GM08714 (cell line): ENCODE measurements around the gene ATP2A2.

Experiments used
- H3K4me3 ChIP-seq: fragments of 200-500 bp; sonication (Bioruptor generic); 2 replicates; pipeline ENCODE4 v1.5.1; 2014; ENCODE audit warnings: mild to moderate bottlenecking, low read length, inconsistent platforms
- ZNF274 ChIP-seq: IDR thresholded peaks from 2 replicates; pipeline ENCODE4 v1.6.1; 2012; ENCODE audit warnings: mild to moderate bottlenecking, low read depth, low read length

Gene ATP2A2

DNA sequence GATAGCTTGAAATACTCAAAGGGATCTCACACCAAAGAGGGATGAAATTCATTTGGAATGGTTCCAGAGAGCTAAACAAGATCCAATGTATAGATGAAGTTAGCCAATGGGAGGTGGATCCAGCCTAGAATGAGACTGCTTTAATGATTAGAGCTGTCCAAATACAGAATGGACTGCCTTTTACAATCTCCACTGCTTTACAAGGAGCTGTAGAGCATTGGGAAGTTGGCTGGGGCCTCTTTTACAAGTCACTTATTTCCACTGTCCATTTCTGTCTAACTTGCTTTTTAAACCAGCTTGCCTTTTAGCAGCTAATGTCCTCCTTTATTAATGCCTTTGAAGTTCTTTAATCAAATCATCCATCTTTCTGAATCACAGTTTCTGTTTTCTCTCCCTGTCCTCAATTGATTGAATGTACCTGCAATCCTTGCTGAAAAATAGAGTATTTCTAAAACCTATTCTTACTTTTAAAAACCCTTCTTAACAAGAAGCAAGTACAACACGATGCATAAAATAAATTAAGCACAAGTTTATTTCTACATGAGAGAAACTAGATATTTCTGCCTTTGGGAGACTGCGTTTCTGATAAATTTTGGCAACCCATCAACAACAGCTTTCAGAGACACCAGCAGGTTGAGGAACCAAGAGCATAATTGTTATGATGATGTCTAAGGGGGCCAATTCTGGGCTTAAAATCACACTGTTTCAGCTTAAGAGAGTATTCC is 3.4 kb upstream of the ATP2A2 start:
- no peak for TF ChIP-seq ZNF274
- no peak overlapping the region for H3K4me3 ChIP-seq

DNA sequence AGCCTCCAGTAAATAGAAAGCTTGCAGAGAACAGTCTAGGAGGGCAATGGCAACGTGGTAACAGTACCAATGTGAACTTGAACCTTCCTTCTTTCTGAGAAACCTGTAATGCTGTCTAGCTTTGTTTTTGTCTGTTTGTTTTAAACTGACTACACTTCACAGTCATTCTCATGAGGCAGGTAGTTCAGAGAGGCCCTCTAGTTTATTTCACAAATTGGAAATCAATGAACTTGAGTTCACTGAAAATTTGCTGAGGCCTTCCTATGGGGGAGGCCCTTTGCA is 2.9 kb upstream of the ATP2A2 start:
- H3K4me3 ChIP-seq = no peak overlapping the region
- no peak for TF ChIP-seq ZNF274

DNA sequence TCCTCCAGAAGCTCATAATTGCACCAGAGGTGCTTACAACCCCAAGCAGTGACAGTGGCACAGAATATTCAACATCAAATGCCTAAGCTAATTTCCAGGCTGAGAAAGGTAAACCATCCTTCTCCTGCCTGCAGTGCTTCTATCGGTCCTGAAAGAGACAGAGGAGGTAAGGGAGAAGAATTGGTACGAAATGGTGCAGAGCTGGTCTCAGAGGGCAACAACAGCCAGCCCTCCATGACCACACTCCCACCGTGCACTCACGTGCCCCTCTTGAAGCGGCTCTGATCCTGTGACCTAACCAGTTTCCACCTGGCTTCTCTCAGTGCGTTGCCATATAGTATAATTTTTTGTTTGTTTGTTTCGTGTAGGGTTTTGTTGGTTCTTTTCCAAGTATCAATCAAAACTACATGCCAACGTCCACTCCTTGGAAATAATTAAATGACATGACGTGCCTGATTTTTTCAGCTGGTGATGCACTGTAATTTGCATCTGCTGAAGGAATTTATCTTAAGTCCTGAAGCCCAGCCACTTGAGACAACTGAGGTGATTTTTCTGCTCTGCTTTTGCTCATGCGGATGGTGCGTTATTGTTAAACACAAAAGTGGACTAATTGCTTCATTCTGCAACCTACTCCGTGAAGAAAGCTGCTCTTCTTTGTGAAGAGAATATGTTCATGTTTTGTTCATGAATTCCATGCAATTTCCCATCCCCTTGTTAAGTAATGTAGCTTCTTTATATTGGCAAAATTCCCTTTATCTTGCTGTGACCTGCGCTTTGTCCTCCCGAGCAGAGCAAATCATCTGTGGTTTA is 1.3 kb upstream of the ATP2A2 start:
- peak overlapping the region; percentile 73; the same call in 1 of the 2 replicates for H3K4me3 ChIP-seq
- TF ChIP-seq ZNF274 = no peak

DNA sequence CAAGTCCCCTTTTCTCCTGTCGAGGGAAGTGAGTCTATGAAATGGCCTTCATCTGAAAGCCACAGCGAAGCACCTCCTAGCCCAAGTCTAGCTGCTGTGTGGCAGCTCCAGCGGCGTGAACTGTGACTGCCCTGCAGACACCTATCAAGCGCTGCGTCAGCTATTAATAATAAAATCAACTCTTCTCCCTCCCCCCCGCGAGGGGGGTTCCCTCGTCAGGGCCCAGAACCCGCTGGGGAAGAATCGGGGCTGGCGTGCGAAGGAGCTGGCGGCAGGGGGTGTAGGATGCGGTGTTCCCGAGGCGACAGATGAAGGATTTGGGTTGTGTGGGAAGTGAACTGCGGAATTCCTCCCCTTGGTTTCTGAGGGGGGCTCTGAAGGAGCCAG is 662 bp upstream of the ATP2A2 start:
- H3K4me3 ChIP-seq = peak overlapping the region; percentile 73; the same call in 1 of the 2 replicates
- no peak for TF ChIP-seq ZNF274

DNA sequence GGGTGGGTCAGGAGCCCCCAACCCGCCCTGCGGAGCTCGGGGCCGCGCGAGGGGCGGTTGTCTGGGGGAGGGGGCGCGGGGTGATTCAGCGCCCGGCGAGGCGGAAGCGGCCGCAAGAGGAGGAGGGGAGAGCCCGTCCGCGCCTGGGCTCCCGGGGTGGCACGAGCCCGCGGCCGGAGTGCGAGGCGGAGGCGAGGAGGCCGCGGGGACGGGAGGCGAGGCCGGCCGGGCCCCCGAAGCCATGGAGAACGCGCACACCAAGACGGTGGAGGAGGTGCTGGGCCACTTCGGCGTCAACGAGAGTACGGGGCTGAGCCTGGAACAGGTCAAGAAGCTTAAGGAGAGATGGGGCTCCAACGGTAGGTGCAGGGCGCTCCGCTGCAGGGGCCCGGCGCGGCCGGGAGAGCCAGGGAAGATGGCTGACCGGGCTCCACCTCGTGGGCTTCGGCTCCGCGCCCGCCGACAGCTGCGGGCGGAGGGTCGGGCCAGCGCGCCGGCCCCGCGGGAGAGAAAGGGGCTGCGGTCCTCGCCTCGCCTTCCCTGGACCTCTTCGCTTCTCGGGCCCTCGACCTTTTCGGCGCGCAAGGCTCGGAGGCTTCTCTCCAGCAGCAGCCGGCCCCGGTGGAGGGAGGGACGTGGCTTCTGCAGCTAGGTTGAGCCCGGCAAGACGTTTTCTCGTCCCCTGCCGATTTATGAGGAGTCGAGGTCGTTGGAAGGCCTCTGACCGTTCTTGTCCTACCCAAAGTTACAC is 677 bp downstream of the ATP2A2 start:
- peak overlapping the region; percentile 88 for H3K4me3 ChIP-seq
- no peak for TF ChIP-seq ZNF274

DNA sequence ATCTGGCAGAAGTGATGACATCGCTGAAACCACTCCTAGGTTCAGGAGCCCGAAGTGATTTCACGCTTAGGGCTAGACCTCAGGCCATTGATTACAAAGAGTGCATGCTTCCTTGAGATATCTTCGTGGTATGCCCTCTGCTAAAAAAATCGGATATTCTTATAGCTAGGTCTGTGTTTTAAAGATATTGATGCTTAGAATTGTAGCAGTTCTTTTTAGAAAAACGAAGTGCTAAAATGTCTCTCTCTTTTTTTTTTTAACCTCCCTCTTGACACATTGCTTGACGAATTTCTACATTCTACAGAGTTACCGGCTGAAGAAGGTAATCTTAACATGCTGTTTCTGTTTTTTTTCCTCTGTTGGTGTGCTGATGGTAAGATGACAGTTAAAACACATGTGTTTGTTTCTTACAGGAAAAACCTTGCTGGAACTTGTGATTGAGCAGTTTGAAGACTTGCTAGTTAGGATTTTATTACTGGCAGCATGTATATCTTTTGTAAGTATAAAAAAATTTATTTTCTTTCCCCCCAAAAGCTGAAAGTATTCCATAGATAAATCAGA is 1.3 kb downstream of the ATP2A2 start:
- TF ChIP-seq ZNF274 = no peak
- peak overlapping the region; percentile 88 for H3K4me3 ChIP-seq

DNA sequence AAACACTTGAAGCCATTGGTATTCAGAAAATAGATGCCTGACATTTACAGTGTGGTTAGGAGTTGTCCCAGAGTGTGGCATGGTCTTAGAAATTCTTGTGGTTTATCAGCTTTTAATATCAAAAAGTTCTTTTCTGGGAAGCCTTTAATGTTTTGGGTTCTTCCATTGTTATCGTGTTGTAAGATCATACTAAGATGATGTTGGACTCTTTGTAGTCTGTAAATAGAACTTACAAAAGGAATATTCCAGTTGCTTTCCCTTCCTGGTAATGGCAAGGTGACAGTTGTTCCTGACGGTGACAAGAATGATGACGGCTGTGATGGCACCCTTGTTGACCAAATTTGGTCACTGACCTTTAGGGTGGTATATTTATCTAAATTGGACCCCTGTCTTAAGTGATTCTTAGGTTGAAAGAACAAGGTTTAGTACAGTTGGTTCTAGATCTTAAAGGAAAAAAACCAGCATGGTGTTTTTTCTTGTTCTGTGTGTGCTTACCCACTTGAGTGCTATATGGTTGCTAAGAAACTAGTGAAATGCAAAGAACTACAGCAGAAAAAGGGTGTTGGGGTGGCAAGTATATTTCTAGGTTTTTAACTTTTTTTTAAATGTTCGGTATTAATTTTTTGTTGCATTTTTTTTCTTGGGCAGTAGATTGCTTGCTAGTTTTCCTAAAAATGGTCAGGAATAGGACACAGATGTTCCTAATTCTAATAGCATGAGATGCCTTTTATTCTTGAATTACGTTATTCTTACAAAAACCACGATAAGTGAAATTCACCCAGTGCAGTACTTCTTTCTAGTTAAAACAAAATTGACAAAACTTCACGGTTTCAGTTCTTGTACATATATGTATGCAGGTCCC is 2.1 kb downstream of the ATP2A2 start:
- TF ChIP-seq ZNF274 = no peak
- H3K4me3 ChIP-seq = peak overlapping the region; percentile 88

DNA sequence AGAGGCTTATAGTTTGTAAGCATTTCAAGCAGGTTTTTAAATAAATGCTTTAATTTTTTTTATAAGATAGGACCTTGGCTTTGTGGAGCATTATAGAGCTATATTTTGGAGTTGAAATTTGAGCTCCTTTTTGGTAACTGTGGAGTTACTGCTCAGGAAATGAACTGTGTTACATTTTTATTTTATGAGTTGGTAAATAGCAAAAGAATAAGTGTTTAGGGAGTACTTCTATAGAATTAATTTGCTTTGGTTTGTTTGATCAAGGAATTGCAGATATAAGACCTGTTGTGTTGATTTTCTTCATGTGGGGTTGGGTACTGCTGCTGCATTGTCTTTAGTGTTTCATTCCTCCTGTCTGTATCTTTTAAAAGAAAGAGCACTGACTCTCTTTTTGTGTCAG is 3.5 kb downstream of the ATP2A2 start:
- H3K4me3 ChIP-seq = peak overlapping the region; percentile 88; the same call in 1 of the 2 replicates

DNA sequence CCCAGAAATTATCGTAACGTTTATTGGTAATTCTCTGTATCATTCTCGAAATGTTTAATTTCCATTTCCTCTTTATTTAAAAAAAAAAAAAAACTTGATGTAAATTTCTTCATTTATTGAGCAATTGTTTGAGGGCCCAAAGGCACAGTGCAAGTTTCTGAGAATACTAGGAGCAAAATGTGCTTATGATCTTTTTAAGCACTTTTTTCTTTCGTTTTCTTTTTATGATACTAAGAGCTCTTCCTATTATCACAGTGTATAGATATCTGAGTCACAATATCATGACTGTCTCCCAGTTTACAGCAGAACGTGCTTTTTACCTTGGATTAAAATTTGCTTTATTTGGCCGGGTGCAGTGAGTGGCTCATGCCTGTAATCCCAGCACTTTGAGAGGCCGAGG is 5.6 kb downstream of the ATP2A2 start:
- no peak overlapping the region for H3K4me3 ChIP-seq
- no peak for TF ChIP-seq ZNF274

More for the DNA sequence above, 3.5 kb downstream of the ATP2A2 start:
- TF ChIP-seq ZNF274 = no peak

DNA sequence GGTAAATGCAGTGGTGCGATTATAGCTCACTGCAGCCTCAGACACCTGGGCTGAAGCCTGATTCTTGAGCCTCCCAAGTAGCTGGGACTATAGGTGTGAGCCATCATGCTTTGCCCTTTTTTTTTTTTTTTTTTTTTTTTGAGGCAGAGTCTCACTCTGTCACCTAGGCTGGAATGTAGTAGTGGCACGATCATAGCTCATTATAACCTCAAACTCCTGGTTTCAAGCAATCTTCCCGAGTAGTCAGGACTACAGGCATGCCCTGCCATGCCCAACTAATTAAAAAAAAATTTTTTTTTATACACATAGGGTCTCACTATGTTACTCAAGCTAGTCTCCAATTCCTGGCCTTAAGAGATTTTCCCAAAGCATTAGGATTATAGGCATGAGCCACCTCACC is 6.9 kb downstream of the ATP2A2 start:
- no peak overlapping the region for H3K4me3 ChIP-seq
- no peak for TF ChIP-seq ZNF274

DNA sequence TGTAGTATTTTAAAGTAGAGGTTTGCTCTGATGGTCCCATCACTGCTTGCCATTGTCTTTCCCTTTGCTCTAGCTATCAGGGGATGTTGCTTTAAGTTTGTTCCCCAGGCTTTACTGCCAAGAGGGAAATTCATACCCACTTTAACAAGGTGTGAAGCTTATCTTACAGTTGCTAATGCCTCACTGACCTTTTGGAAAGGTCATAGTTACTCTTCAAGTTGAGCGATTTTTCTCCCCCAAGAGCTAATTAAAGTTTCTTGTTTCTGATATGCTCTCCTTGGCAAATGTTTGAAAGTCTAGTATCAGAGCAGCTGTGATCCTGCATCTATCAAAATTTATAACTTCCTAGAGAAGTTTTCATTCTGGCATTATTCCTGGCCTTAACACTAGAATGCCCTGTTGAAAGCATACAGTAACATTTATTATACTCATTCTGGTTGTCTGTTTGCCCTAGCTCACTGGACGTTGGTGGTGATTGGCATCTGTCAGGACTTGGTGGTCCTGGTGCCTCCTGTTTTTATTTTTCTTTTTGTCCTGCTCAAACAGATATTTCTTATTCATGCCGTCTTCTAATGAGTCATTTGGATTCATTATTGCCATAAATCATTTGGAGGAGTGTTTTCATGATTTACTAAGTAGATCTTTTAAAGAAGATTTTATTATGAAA is 8.1 kb downstream of the ATP2A2 start:
- no peak overlapping the region for H3K4me3 ChIP-seq
- TF ChIP-seq ZNF274 = no peak

DNA sequence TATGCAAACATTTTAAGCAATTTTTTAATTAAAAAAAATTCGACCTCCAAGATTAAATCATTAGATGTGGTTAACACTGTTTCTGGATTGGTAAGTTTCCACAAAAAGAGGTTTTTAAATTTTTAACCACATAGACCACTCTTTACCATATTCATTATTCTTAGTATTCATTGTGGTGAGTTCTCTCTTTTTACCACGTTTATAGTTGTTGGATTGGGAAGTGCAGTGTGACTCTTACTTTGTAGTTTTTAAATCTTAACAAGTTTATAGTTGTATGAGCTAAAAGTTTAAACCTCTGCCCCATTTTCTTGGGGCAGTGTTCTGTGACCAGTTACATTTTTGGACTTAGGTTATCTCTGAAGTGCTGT is 8.6 kb downstream of the ATP2A2 start:
- no peak for TF ChIP-seq ZNF274
- no peak overlapping the region for H3K4me3 ChIP-seq
